Spinal cord (tissue), 10 donors: ENCODE measurements around the gene ADH7. TPM values are rescaled to one million over a fixed set of nuclear protein-coding genes. Genes with fewer than 3 reads are reported as not detected.

Experiments used
- DNase-seq, 6 donors: peaks; one replicate each; pipeline versions ENCODE4 v3.0.0 to v3.0.0-alpha.2; 2013 to 2015; ENCODE audit warnings: low spot score in 6 of 6, low read depth in 4 of 6
- H3K27ac ChIP-seq: one replicate; pipeline ENCODE4 v1.5.1; 2013; ENCODE audit warnings: low read depth, low read length, control low read depth
- H3K27me3 ChIP-seq: one replicate; pipeline ENCODE4 v1.6.1; 2013; ENCODE audit warnings: low read length; ENCODE audit not compliant: control insufficient read depth, insufficient read depth
- H3K36me3 ChIP-seq: one replicate; pipeline ENCODE4 v1.6.1; 2013; ENCODE audit warnings: low read length; ENCODE audit not compliant: control insufficient read depth, insufficient read depth
- H3K4me1 ChIP-seq: one replicate; pipeline ENCODE4 v1.6.1; 2013; ENCODE audit warnings: low read length; ENCODE audit not compliant: control insufficient read depth, insufficient read depth
- H3K4me3 ChIP-seq: one replicate; pipeline ENCODE4 v1.5.1; 2013; ENCODE audit warnings: low read depth, low read length, control low read depth
- H3K9me3 ChIP-seq: one replicate; pipeline ENCODE4 v1.6.1; 2013; ENCODE audit warnings: low read length; ENCODE audit not compliant: control insufficient read depth, insufficient read depth
- WGBS: methylation state at CpG from one replicate; pipeline ENCODE4 v1.1.5; 2013; ENCODE audit warnings: missing lambda C conversion rate; ENCODE audit not compliant: insufficient coverage; 5-methylcytosine and 5-hydroxymethylcytosine counted together
- long read RNA-seq, 4 donors: transcript quantifications; one replicate each; lab custom pipeline, GENCODE V29; 2026
- polyA plus RNA-seq, 2 donors: library from polyadenylated mRNA; unstranded; fragments of 120-200 nt; gene quantifications; one replicate each; pipeline ENCODE4 v1.2.1, GENCODE V29; 2013; ENCODE audit not compliant: insufficient read length in 2 of 2
- total RNA-seq, 2 donors: library from RNA; depleted of rRNA in 1 of 2; stranded (reverse); fragments of 120-200 nt in 1 of 2; fragments of >200 nt in 1 of 2; gene quantifications; one replicate each; pipeline versions ENCODE4 v1.2.3 to v1.2.4, GENCODE V29; 2013 to 2014
- donor health status: healthy.

Gene ADH7
- total RNA-seq (not detected), polyA plus RNA-seq (not detected)
- long read RNA-seq, donor 1, result 0 reads
- long read RNA-seq, donor 2, result 0 reads
- long read RNA-seq, donor 3, result 0 reads
- long read RNA-seq, donor 4, result 0 reads

DNA sequence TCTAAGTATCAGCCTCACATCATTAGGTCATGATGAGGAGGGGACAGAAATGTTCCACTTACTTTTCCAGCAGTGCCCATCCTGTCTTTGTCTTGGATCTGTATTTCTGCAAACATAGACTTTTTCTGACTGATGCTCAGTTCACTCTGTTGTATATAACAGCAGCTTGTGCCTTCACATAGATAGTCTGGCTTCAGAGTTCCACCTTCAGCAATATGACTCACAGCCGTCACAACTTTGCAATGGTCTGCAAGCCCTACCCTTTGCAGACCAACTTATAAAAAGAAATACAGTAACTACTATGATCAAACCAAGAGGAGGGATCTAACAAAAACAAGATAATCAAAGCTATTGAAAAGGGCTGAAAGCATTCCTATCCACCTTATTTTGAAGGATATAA lies at the start of gene ADH7:
TSS of gene ADH7 (minus strand) at position 189 of the 400 bp plus-strand sequence. CDS start at position 80, 109 bp downstream.
- Histone ChIP-seq H3K9me3 (no peaks in the 10 kb centered on the region), H3K27me3 (no peaks in the 10 kb centered on the region), H3K4me1 (no peaks in the 10 kb centered on the region), H3K36me3 (no peaks in the 10 kb centered on the region), H3K4me3 (no peak within 1 kb of the TSS), H3K27ac (no peak within 1 kb of the TSS)
- WGBS, result no CpG with 5 or more reads among the region's 1 CpG
- DNase-seq, result no peak

DNA sequence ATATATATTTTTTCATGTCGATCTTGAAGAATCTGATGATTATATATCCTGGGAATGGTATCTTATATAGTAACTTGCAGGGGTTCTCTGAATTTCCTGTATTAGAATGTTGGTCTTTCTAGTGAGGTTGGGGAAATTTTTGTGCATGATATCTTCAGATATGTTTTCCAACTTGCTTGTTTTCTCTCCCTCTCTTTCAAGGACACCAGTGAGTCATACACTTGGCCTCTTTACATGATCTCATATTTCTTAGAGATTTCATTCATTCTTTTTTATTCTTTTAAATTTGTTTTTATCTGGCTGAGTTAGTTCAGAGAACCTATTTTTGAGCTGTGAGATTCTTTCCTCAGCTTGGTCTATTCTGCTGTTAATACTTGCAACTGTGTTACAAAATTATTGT lies 48.5 kb upstream of the ADH7 start:
- Histone ChIP-seq H3K27me3 (no peaks in the 10 kb centered on the region), H3K27ac (no peak overlapping the region), H3K36me3 (no peaks in the 10 kb centered on the region), H3K4me3 (no peak overlapping the region), H3K9me3 (peaks cover 9% of the 10 kb centered on the region), H3K4me1 (no peaks in the 10 kb centered on the region)
- no peak for DNase-seq
- WGBS, result no CpG with 5 or more reads among the region's 1 CpG

DNA sequence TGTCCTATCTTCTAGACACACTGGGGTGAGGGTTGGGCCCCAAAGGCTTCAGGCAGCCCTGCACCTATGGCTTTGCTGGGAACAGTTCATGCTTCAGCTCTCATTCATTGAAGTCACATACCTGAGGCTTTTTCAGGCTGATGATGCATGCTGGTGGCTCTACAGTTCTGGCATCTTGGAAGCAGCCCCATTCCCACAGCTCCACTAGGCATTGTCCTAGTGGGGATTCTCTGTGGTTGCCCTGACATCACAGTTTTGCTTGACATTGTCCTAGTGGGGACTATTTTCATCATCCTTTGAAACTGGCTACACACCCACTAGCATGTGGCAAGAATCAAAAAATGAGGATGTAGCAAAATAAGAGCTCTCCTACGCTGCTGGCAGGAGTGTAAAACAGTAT lies 38.0 kb upstream of the ADH7 start:
- Histone ChIP-seq H3K4me3 (no peak overlapping the region), H3K27ac (no peak overlapping the region), H3K27me3 (no peaks in the 10 kb centered on the region), H3K36me3 (no peaks in the 10 kb centered on the region), H3K4me1 (no peaks in the 10 kb centered on the region), H3K9me3 (no peaks in the 10 kb centered on the region)
- no peak for DNase-seq
- no CpG with 5 or more reads among the region's 1 CpG for WGBS

DNA sequence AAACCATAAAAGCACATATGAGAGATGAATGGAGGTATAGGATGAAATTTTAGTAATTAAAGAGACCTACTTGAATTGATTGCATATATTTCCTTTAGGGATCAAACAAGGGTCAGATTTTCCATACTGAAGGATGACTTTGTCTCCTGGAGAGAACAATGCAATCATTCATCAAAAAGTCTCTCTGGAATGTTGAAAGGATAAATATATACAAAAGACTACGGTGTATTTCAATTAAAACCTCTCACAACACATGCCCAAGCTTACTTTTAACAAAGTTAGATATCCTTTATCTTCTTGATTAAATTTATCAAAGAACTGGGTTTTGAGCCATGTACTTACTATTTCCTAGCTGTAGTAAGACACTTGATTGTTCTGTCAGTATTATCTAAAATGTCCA lies 36.8 kb upstream of the ADH7 start:
- no peak overlapping the region for H3K4me3 ChIP-seq
- WGBS, result no CpG with 5 or more reads among the region's 1 CpG

DNA sequence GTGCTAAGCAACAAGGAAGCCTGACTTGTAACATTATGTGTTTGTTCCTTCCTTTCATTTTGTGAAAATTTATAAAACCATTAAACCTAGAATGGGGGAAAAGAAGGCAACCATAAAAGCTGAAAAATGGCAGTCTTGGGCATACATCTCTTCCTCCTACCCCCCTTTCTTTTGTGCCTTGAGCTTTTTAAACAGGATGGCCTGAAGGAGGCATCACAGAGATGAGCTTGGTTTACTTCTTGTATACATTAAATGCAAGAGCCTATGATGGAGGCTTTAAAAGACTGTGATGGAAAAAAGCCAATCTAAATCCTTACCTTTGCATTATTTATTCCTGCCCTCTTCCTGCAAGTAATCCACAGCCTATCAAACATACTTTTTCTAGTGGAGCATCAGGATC lies 36.2 kb upstream of the ADH7 start:
- H3K27me3 ChIP-seq, result no peaks in the 10 kb centered on the region
- H3K4me1 ChIP-seq, result no peaks in the 10 kb centered on the region
- no peak overlapping the region for H3K27ac ChIP-seq
- no peak for DNase-seq
- no peak overlapping the region for H3K4me3 ChIP-seq
- H3K36me3 ChIP-seq, result no peaks in the 10 kb centered on the region
- H3K9me3 ChIP-seq, result no peaks in the 10 kb centered on the region

More for the DNA sequence above, 36.8 kb upstream of the ADH7 start:
- no peaks in the 10 kb centered on the region for H3K4me1 ChIP-seq
- no peaks in the 10 kb centered on the region for H3K9me3 ChIP-seq
- H3K27me3 ChIP-seq, result no peaks in the 10 kb centered on the region
- no peak for DNase-seq
- H3K27ac ChIP-seq, result no peak overlapping the region
- no peaks in the 10 kb centered on the region for H3K36me3 ChIP-seq

DNA sequence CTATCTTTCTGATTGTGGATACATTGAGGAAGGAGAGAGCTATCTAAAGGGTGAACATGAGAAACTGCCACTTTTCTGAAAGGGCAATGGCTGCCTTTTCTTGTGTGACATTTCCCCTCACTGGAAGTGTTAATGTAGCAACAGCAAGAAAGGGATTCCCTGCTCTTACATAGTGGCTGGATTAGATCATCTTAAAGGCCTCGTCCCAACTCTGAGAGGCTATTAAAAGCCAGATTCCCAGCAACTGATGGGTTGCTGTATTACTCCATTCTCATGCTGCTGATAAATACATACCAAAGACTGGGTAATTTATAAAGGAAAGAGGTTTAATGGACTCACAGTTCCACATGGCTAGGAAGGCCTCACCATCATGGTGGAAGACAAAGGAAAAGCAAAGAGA lies 33.7 kb upstream of the ADH7 start:
- H3K27me3 ChIP-seq, result no peaks in the 10 kb centered on the region
- no peaks in the 10 kb centered on the region for H3K9me3 ChIP-seq
- no CpG with 5 or more reads among the region's 1 CpG for WGBS
- H3K27ac ChIP-seq, result no peak overlapping the region
- no peaks in the 10 kb centered on the region for H3K36me3 ChIP-seq
- no peaks in the 10 kb centered on the region for H3K4me1 ChIP-seq
- no peak overlapping the region for H3K4me3 ChIP-seq
- DNase-seq, result no peak

DNA sequence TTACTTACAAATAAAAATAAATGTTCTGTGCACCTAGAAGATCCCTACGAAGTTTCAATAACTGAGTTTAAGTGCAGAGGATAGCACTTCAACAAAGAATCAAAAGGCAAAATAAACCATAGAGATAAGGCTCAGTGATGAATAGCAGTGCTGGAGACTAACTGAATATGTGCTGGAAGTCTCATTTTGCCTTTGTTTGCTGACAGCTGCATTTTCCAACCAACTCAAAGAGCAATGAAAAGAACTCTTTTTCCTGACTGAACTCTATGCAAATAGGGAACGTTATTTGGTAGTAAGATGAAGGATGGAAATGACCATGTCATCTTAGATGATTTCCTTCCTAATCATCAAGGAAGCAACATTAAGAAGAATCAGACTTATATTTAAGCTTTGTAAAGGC lies 32.7 kb upstream of the ADH7 start:
- no CpG with 5 or more reads among the region's 2 CpGs for WGBS
- H3K27ac ChIP-seq, result no peak overlapping the region
- DNase-seq, result peak in 2 of 6 donors; percentile 11 to 20
- H3K4me1 ChIP-seq, result no peaks in the 10 kb centered on the region
- no peaks in the 10 kb centered on the region for H3K9me3 ChIP-seq
- no peak overlapping the region for H3K4me3 ChIP-seq
- H3K36me3 ChIP-seq, result no peaks in the 10 kb centered on the region
- no peaks in the 10 kb centered on the region for H3K27me3 ChIP-seq

DNA sequence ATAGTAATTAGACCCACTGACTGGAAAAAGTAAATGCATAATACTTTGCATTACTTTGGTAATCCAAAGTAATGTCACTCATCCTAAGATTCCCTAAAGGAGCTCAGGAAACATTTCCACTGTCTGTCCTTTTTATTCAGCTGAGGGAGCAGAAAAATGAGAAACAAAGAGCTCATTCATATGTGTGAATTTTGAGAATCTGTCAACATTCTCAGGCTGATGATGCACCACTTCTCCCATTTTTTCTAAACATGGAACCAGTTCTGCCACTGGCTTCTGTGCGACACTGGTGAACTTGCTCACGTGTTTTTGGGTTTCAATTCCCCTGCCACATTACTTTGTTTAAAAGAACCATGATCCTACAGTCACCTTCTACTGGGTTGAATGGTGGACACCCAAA lies 28.4 kb upstream of the ADH7 start:
- Histone ChIP-seq H3K4me1 (no peaks in the 10 kb centered on the region), H3K27me3 (no peaks in the 10 kb centered on the region), H3K27ac (no peak overlapping the region), H3K36me3 (no peaks in the 10 kb centered on the region), H3K9me3 (no peaks in the 10 kb centered on the region), H3K4me3 (no peak overlapping the region)
- no CpG with 5 or more reads among the region's 2 CpGs for WGBS
- DNase-seq, result no peak

DNA sequence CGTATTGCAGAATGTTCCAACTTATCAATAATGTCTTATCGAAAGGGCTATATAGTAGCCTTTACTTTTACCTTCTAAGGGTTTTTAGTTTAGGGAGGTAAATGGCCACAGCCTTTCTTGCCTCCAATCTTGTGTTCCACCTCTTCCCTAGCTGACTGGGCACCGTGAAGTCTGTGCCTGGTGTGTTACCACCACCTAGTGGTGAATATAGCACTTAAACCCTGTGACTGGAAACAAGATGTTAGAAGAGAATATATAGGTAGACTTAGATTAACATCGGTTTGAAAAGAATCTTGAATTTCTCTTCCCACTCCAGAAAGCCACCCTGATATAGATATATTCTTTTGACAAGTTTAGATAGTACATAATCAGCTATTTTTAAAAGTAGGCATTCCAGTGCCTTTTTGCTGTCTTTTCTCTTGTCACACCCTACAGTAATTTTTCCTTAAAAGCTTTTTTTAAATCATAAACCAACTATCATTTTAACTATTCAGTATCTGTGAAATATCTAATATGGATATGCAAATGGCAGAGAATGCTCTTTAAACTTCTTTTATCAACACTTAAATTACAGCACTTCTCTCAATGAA lies 27.8 kb upstream of the ADH7 start:
- H3K36me3 ChIP-seq, result no peaks in the 10 kb centered on the region
- H3K27me3 ChIP-seq, result no peaks in the 10 kb centered on the region
- WGBS, result no CpG with 5 or more reads among the region's 4 CpGs
- peak; percentile 35 to 93 (median 61) for DNase-seq
- no peak overlapping the region for H3K4me3 ChIP-seq
- no peaks in the 10 kb centered on the region for H3K4me1 ChIP-seq
- H3K9me3 ChIP-seq, result no peaks in the 10 kb centered on the region
- no peak overlapping the region for H3K27ac ChIP-seq

DNA sequence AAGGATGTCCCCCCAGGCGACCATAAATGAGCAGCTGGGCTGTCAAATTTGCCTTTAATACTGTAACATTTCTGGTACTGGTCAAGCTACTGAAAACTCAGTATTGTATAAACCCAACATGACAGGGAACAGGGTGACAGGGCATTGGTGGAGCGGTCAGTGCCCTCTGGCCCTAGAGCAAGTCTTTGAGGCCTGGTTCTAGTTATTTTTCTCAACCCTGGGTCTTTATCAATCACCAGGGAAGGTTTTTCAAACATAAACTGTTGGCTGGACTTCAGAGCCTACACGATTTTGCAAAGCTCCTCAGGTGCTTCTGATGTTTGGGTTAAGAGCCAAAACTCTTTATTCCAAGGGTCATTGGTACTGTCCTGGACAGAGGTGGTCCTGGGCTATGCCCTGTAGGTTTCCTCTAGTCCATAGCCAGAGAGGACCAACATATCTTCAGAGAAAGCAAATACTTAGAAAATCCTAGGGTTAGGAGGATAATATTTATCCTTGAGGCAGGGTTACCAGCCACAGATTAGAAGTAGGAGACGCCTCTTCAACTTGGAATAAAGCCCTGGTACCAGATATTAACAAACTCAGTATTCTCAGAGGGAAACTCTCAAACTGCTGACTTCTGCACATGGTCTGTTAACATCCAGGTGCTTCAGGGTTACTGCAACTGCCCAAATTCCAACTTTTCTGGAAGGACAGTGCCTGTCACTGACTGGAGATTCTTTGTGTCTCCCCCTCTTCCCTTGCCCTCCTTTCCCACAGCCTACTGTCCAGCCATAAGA lies 26.7 kb upstream of the ADH7 start:
- Histone ChIP-seq H3K4me1 (no peaks in the 10 kb centered on the region), H3K36me3 (no peaks in the 10 kb centered on the region), H3K27me3 (no peaks in the 10 kb centered on the region), H3K4me3 (no peak overlapping the region), H3K27ac (no peak overlapping the region), H3K9me3 (no peaks in the 10 kb centered on the region)
- no peak for DNase-seq
- 85% methylated on average over 3 of the region's 4 CpGs for WGBS
